A549 (cell line): Measurements from ENCODE around the gene TAS2R38. TPM values are rescaled to one million over a fixed set of nuclear protein-coding genes. Genes with fewer than 3 reads are reported as not detected.
"Not testable (repeated sequence)": the region's sequence is repeated elsewhere in the genome, so short reads cannot be mapped to it uniquely, and the experiment has no call there.

Source experiments
- ATAC-seq, 2 experiments: fragments of 200-7000 bp in 1 of 2; fragments of >200 bp in 1 of 2; cut with Nextera tagmentation in 1 of 2; cut with Tn5 transposase in 1 of 2; 3 replicates each; pipeline versions ENCODE4 v1.8.0 to v1.9.1; 2018 to 2020; ENCODE audit warnings: mild to moderate bottlenecking in 1 of 2, moderate library complexity in 1 of 2
- CTCF ChIA-PET: fragments of 300-600 bp; sonication (Branson Sonifier 250); formaldehyde crosslinking; extraction: SDS; loops from one replicate; lab custom pipeline; 2021; ENCODE audit warnings: antibody characterized with exemption, inconsistent platforms; lab: Yijun Ruan, JAX
- POLR2A ChIA-PET: fragments of 350-600 bp; formaldehyde crosslinking; extraction: SDS; loops from one replicate; lab custom pipeline; 2021; ENCODE audit warnings: antibody characterized with exemption, inconsistent platforms; lab: Yijun Ruan, JAX
- DNase-seq, 2 experiments: peaks; one replicate each; pipeline versions ENCODE4 v3.0.0 to v3.0.0-alpha.2; 2011 to 2016; ENCODE audit warnings: low read depth in 1 of 2, low spot score in 1 of 2
- FAIRE-seq: peaks from 2 replicates; lab custom pipeline; 2011; peaks lifted over from hg19 to GRCh38; lab: Jason Lieb, UNC
- H3K27ac ChIP-seq, 2 experiments: fragments of >200 bp; sonication (Bioruptor Twin); formaldehyde crosslinking; 3 replicates each; pipeline ENCODE4 v1.5.1; 2016 to 2017
- H3K4me1 ChIP-seq: fragments of >200 bp; sonication (Bioruptor Twin); formaldehyde crosslinking; 3 replicates; pipeline ENCODE4 v1.6.1; 2016
- H3K4me2 ChIP-seq: fragments of >200 bp; sonication (Bioruptor Twin); formaldehyde crosslinking; 3 replicates; pipeline ENCODE4 v1.6.1; 2016
- H3K4me3 ChIP-seq: fragments of >200 bp; sonication (Bioruptor Twin); formaldehyde crosslinking; 3 replicates; pipeline ENCODE4 v1.5.1; 2016
- H3K9me3 ChIP-seq: fragments of >200 bp; sonication (Bioruptor Twin); formaldehyde crosslinking; 3 replicates; pipeline ENCODE4 v1.6.1; 2016
- BHLHE40 ChIP-seq: IDR thresholded peaks from 2 replicates; pipeline ENCODE4 v1.6.1; 2012; ENCODE audit warnings: low read depth, low read length, inconsistent platforms
- CBX8 ChIP-seq: fragments of 200-600 bp; sonication (generic); IDR thresholded peaks from 2 replicates; pipeline ENCODE4 v1.6.1; 2016
- CEBPB ChIP-seq, 2 experiments: fragments of >200 bp in 1 of 2; sonication (Bioruptor Twin) in 1 of 2; formaldehyde crosslinking in 1 of 2; IDR thresholded peaks; 2 replicates each; pipeline ENCODE4 v1.6.1; 2012 to 2016
- CHD2 ChIP-seq: fragments of 150-350 bp; IDR thresholded peaks from 2 replicates; pipeline ENCODE4 v1.6.1; 2014; ENCODE audit warnings: low read length; ENCODE audit not compliant: partially characterized antibody
- CHD4 ChIP-seq: fragments of 200-600 bp; sonication (generic); IDR thresholded peaks from 2 replicates; pipeline ENCODE4 v1.6.1; 2016; ENCODE audit warnings: antibody characterized with exemption, mild to moderate bottlenecking, borderline replicate concordance
- EHF ChIP-seq: fragments of 250-450 bp; sonication (Bioruptor Pico); IDR thresholded peaks from 2 replicates; pipeline ENCODE4 v1.5.0; 2020; ENCODE audit warnings: mild to moderate bottlenecking
- EP300 ChIP-seq, 2 experiments: fragments of >200 bp; sonication (Bioruptor Twin); formaldehyde crosslinking; IDR thresholded peaks; 2 replicates in 1 of 2; 3 replicates in 1 of 2; pipeline ENCODE4 v1.6.1; 2016 to 2017
- ESRRA ChIP-seq: fragments of 150-350 bp; IDR thresholded peaks from 2 replicates; pipeline ENCODE4 v1.6.1; 2014; ENCODE audit warnings: mild to moderate bottlenecking, low read length, borderline replicate concordance
- FOSL2 ChIP-seq, 2 experiments: fragments of 450-650 bp in 1 of 2; fragments of >200 bp in 1 of 2; sonication (Bioruptor Twin) in 1 of 2; formaldehyde crosslinking; IDR thresholded peaks; 2 replicates each; pipeline versions ENCODE4 v1.5.0 to v1.6.1; 2016 to 2020; ENCODE audit warnings: mild to moderate bottlenecking in 1 of 2, moderate library complexity in 1 of 2
- HEYL ChIP-seq: fragments of 250-450 bp; sonication (Bioruptor Pico); IDR thresholded peaks from 2 replicates; pipeline ENCODE4 v1.8.0; 2021; ENCODE audit warnings: mild to moderate bottlenecking, moderate library complexity
- HOXA7 ChIP-seq: fragments of 250-450 bp; sonication (Bioruptor Pico); IDR thresholded peaks from 2 replicates; pipeline ENCODE4 v1.5.0; 2020; ENCODE audit warnings: mild to moderate bottlenecking, moderate library complexity
- JUN ChIP-seq, 2 experiments: fragments of >200 bp; sonication (Bioruptor Twin); formaldehyde crosslinking; IDR thresholded peaks; 2 replicates in 1 of 2; 3 replicates in 1 of 2; pipeline ENCODE4 v1.6.1; 2016 to 2017
- MAFK ChIP-seq: fragments of 450-650 bp; IDR thresholded peaks from 2 replicates; pipeline ENCODE4 v1.6.1; 2014; ENCODE audit not compliant: partially characterized antibody
- NPAS2 ChIP-seq: fragments of 250-450 bp; sonication (Bioruptor Pico); IDR thresholded peaks from 2 replicates; pipeline ENCODE4 v1.8.0; 2022; ENCODE audit warnings: mild to moderate bottlenecking, moderate library complexity, borderline replicate concordance
- POLR2AphosphoS2 ChIP-seq: conservative IDR thresholded peaks from 2 replicates; pipeline ENCODE4 v1.6.1; 2012; ENCODE audit warnings: low read length, improper control_type of control experiment, inconsistent platforms
- RARB ChIP-seq: fragments of 250-450 bp; sonication (Bioruptor Pico); IDR thresholded peaks from 2 replicates; pipeline ENCODE4 v1.8.0; 2021; ENCODE audit warnings: mild to moderate bottlenecking, moderate library complexity
- RCOR1 ChIP-seq: fragments of 150-350 bp; IDR thresholded peaks from 2 replicates; pipeline ENCODE4 v1.6.1; 2014; ENCODE audit warnings: antibody characterized with exemption, low read length, low read depth
- TFCP2L1 ChIP-seq: fragments of 250-450 bp; sonication (Bioruptor Pico); IDR thresholded peaks from 2 replicates; pipeline ENCODE4 v1.5.0; 2021; ENCODE audit warnings: mild to moderate bottlenecking
- ZC3H11A ChIP-seq: fragments of 450-650 bp; IDR thresholded peaks from 2 replicates; pipeline ENCODE4 v1.6.1; 2014; ENCODE audit warnings: antibody characterized with exemption, mild to moderate bottlenecking
- ZFP36 ChIP-seq: fragments of 450-650 bp; IDR thresholded peaks from 2 replicates; pipeline ENCODE4 v1.6.1; 2014; ENCODE audit warnings: borderline replicate concordance; ENCODE audit not compliant: partially characterized antibody
- ZNF302 ChIP-seq: fragments of 250-450 bp; sonication (Bioruptor Pico); IDR thresholded peaks from 2 replicates; pipeline ENCODE4 v1.9.0; 2021; ENCODE audit warnings: inconsistent platforms, mild to moderate bottlenecking, moderate library complexity
- ZSCAN20 ChIP-seq: fragments of 250-450 bp; sonication (Bioruptor Pico); IDR thresholded peaks from 2 replicates; pipeline ENCODE4 v1.8.0; 2022; ENCODE audit warnings: mild to moderate bottlenecking, moderate library complexity
- WGBS: methylation state at CpG from one replicate; pipeline ENCODE4 v1.1.6; 2017; ENCODE audit errors: missing lambda C conversion rate; 5-methylcytosine and 5-hydroxymethylcytosine counted together
- polyA plus RNA-seq, 4 experiments: library from polyadenylated mRNA; depleted of rRNA in 3 of 4; stranded (reverse); fragments of >200 nt; fragmentation: RNase III in 1 of 4; extraction: RNeasy Plus Mini Kit Qiagen cat#74134 plus additional on column Dnase treatment in 1 of 4; gene quantifications; 2 replicates in 3 of 4; 3 replicates in 1 of 4; pipeline ENCODE4 v1.2.3, GENCODE V29; 2011 to 2017
- TF ChIP-seq, protein P1 (sequence below): fragments of >200 bp; sonication (Bioruptor Twin); formaldehyde crosslinking; IDR thresholded peaks from 3 replicates; pipeline ENCODE4 v1.6.1; 2016
- TF ChIP-seq, protein P2 (sequence below): fragments of 150-350 bp; IDR thresholded peaks from 2 replicates; pipeline ENCODE4 v1.6.1; 2014; ENCODE audit warnings: low read depth, mild to moderate bottlenecking, low read length
- TF ChIP-seq, protein P3 (sequence below): fragments of 250-450 bp; sonication (Bioruptor Pico); IDR thresholded peaks from 2 replicates; pipeline ENCODE4 v1.5.0; 2021; ENCODE audit warnings: mild to moderate bottlenecking, moderate library complexity, borderline replicate concordance

Gene TAS2R38
- polyA plus RNA-seq, 2 of the 4 experiments (the other 2 are of a cell fraction), result not detected

DNA sequence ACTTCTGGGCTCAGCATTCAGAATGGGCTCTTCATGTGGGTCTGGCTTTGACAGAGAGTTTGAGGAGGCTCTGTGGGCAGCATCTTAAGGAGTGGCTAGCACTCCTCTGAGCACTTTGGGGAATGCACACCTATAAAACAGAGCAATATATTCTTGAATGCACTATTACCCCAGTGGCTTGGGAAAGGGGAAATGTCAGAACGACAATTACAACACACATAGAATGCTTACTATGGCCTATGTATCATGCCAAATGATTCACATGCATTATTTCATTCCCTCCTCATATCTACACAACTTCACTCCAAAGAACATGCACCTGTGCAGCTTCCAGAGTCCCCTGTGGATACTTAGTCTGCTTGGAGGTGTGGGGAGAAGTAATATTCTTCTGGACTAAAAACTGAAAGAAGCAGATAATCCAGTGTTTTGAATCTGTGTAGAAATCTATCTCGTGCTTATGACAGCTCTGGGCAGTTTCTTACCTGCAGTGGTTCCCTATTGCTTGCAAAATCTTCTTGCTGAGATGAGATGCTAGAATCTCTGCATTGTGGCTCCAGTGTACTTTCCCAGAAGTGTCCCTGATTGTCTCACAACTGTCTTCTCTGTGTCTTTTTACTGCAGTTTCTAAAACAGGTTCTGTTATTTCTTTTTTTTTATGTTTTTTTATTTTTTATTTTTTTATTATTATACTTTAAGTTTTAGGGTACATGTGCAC, 16.6 kb upstream of the TAS2R38 start:
- TF ChIP-seq ZSCAN20 (CRISPR knock-in tag) (no peak), RARB (CRISPR knock-in tag) (no peak), CBX8 (no peak), EP300 (IDR thresholded peaks at IDR 0.05) (no peak), CEBPB (IDR thresholded peaks at IDR 0.05) (no peak), ESRRA (no peak)
- TF ChIP-seq, all 56 proteins: peak for 0
- ChIA-PET POLR2A (interaction anchor here (0.7 kb wide), 1 partner anchor 253 kb away, joined by 3 read pairs; no protein-coding TSS in a partner anchor), CTCF (no interaction called here)
- Histone ChIP-seq H3K27ac (no peak overlapping the region), H3K9me3 (no peaks in the 10 kb centered on the region), H3K4me1 (no peaks in the 10 kb centered on the region), H3K4me3 (no peak overlapping the region), H3K4me2 (no peak overlapping the region)
- ATAC-seq, result no peak
- 2% methylated on average over 2 of the region's 2 CpGs for WGBS
- no peak for FAIRE-seq
- no peak for DNase-seq

DNA sequence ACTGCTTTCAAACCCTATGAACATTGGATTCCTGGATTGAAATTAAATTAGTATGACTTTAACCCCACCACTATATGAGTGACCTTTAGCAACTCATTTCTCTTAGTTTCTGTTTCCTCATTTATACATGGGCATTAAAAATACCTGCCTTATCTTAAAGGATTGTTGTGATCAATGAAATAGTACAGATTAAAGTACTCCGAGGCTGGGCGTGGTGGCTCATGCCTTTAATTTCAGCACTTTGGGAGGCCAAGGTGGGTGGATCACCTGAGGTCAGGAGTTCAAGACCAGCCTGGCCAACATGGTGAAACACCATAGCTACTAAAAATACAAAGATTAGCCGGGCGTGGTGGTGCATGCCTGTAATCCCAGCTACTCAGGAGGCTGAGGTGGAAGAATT, 14.2 kb upstream of the TAS2R38 start:
- H3K4me2 ChIP-seq, ATAC-seq, H3K9me3 ChIP-seq, FAIRE-seq, H3K4me1 ChIP-seq, H3K27ac ChIP-seq, H3K4me3 ChIP-seq, POLR2A ChIA-PET, DNase-seq: not testable (repeated sequence)
- CTCF ChIA-PET, result interaction anchor here (0.7 kb wide), 1 partner anchor 12 kb away, joined by 4 read pairs; no protein-coding TSS in a partner anchor
- 82% methylated on average over 4 of the region's 4 CpGs for WGBS

DNA sequence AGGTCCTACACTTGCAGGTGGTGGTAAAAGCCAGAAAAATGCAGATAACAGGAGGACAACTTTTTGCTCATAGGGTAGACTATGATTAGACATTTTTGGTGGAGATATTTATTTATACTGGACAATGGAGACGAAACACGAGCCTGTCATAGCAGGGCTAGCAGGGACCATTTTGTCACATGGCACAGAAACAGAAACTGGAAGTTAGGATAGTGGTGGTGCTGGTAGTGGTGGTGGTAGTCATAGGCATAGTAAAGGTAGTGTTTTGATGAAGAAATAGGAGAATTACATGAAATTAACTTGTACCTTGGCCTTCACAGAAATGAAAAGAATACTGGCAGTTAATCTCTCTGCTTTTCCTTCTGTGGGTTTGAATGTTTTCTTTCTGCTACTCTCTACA, 13.3 kb upstream of the TAS2R38 start:
- Histone ChIP-seq H3K4me1 (no peaks in the 10 kb centered on the region), H3K27ac (no peak overlapping the region), H3K4me2 (no peak overlapping the region), H3K4me3 (no peak overlapping the region), H3K9me3 (no peaks in the 10 kb centered on the region)
- DNase-seq (no peak), FAIRE-seq (no peak), ATAC-seq (no peak)
- TF ChIP-seq RCOR1 (no peak), CHD4 (no peak), ZSCAN20 (CRISPR knock-in tag) (no peak), ZFP36 (no peak), BHLHE40 (no peak), JUN (IDR thresholded peaks at IDR 0.05) (no peak), HOXA7 (CRISPR knock-in tag) (no peak), EHF (CRISPR knock-in tag) (no peak), ZC3H11A (no peak), CHD2 (no peak), MAFK (no peak), NPAS2 (CRISPR knock-in tag) (no peak), ZNF302 (CRISPR knock-in tag) (no peak), TFCP2L1 (CRISPR knock-in tag) (no peak), HEYL (CRISPR knock-in tag) (no peak), FOSL2 (IDR thresholded peaks at IDR 0.05) (no peak), FOSL2 (CRISPR knock-in tag; IDR thresholded peaks at IDR 0.05) (no peak), POLR2AphosphoS2 (no peak)
- TF ChIP-seq, protein P1, sequence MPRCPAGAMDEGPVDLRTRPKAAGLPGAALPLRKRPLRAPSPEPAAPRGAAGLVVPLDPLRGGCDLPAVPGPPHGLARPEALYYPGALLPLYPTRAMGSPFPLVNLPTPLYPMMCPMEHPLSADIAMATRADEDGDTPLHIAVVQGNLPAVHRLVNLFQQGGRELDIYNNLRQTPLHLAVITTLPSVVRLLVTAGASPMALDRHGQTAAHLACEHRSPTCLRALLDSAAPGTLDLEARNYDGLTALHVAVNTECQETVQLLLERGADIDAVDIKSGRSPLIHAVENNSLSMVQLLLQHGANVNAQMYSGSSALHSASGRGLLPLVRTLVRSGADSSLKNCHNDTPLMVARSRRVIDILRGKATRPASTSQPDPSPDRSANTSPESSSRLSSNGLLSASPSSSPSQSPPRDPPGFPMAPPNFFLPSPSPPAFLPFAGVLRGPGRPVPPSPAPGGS, result no peak
- TF ChIP-seq, protein P2, sequence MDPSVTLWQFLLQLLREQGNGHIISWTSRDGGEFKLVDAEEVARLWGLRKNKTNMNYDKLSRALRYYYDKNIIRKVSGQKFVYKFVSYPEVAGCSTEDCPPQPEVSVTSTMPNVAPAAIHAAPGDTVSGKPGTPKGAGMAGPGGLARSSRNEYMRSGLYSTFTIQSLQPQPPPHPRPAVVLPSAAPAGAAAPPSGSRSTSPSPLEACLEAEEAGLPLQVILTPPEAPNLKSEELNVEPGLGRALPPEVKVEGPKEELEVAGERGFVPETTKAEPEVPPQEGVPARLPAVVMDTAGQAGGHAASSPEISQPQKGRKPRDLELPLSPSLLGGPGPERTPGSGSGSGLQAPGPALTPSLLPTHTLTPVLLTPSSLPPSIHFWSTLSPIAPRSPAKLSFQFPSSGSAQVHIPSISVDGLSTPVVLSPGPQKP, result no peak
- TF ChIP-seq, protein P3, sequence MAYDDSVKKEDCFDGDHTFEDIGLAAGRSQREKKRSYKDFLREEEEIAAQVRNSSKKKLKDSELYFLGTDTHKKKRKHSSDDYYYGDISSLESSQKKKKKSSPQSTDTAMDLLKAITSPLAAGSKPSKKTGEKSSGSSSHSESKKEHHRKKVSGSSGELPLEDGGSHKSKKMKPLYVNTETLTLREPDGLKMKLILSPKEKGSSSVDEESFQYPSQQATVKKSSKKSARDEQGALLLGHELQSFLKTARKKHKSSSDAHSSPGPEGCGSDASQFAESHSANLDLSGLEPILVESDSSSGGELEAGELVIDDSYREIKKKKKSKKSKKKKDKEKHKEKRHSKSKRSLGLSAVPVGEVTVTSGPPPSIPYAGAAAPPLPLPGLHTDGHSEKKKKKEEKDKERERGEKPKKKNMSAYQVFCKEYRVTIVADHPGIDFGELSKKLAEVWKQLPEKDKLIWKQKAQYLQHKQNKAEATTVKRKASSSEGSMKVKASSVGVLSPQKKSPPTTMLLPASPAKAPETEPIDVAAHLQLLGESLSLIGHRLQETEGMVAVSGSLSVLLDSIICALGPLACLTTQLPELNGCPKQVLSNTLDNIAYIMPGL (CRISPR knock-in tag), result no peak
- WGBS, result 46% methylated on average over 2 of the region's 2 CpGs
- ChIA-PET POLR2A (no interaction called here), CTCF (no interaction called here)

DNA sequence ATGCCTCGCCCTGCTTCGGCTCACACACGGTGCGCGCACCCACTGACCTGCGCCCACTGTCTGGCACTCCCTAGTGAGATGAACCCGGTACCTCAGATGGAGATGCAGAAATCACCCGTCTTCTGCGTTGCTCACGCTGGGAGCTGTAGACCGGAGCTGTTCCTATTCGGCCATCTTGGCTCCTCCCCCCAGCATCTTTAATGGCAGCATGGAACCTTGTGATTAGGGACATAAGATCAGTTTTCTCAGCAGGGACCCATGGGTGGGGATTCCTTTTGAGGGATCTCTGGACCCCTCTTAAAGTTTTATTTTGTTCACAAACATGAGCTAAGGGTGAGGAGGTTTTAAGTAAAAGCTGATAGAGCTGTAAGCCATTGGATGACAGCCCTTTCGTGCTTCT, 12.4 kb upstream of the TAS2R38 start:
- H3K4me1 ChIP-seq, H3K4me2 ChIP-seq, POLR2A ChIA-PET, H3K9me3 ChIP-seq, DNase-seq, ATAC-seq, FAIRE-seq, H3K4me3 ChIP-seq, H3K27ac ChIP-seq: not testable (repeated sequence)
- 90% methylated on average over 12 of the region's 13 CpGs for WGBS
- CTCF ChIA-PET, result interaction anchor here (0.8 kb wide), 1 partner anchor 10 kb away, joined by 3 read pairs; no protein-coding TSS in a partner anchor
